Colon (tissue), 2 donors: ENCODE results near the gene SOX18.

ENCODE experiments used
- FAIRE-seq: peaks from 2 replicates; lab custom pipeline; 2012; peaks lifted over from hg19 to GRCh38; lab: Jason Lieb, UNC
- donor health status: control.
- donor health status: control.

The SOX18 gene

DNA sequence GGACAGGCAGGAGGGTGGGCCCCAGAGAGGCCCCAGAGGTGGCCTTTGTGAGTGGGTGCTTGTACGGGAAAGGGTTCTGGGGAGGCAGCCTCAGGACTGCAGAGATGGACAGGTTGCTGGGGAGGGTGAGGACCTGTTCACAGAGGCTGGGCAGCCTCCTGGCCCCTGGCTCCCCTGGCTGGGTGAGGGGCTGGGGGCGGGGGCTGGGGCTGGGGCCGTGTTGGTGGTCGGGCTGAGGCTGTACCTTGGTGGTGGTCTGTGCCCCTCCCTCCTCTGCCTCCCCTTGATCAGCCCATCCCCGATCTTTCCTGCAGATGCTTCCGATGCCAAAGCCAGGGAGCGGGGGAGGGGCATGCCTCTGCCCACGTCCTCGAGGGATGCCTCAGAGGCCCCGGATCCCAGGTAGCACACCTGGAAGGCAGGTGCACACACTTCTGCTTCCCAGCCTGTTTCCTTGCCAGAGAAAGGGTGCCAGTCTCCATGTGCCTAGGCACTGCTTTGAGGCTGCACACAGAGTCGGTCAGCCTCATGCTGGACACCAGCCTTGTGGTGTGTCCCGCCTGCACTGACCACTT, 18.4 kb upstream of the SOX18 start:
- FAIRE-seq, result no peak

DNA sequence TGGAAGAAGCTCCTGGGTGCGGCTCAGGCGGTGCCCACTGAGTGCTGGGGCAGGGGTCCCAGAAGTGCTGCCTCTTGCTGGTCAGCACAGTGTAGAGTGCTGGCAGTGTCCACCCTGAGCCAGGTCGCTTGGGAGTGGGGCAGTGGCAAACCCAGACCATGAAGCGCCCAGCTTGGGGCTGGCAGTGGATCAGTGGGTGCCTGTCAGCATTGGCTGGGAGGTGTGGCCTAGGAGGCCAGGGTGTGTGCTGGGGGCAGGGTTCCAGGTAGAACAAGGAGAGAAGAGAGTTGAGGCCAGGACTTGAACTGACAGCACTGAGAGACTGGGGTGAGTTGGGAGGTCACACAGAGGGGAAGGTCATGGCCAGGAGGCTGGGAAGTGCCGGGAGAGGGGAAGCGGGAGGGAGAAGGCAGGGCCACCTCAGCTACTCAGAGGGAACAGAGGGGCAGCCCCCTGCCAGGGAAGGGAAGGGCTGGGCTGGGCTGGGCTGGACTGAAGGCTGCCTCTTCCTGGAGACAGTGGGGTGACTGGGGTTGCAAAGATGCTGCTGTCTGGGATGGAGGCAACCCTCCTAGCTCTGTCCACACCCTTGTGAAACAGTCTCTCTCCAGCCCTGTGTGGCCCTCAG, 17.7 kb upstream of the SOX18 start:
- no peak for FAIRE-seq

DNA sequence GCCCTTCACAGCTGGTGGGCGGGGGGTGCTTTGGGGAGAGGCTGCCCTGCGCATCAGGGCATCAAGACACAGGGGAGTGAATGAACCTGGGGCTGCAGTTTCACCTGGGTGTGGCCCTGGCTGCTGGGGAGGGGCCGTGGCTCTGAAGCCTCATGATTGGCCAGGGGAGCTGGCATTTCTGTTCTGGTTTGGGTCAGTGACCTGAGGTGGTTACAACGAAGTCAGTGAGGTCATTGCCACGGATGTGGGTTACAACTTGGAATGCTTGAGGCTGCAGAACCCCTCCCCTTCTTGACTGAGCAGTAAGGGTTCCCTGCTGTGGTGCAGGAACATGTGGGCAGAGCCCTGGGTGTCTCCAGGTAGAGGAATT, 16.5 kb upstream of the SOX18 start:
- no peak for FAIRE-seq

DNA sequence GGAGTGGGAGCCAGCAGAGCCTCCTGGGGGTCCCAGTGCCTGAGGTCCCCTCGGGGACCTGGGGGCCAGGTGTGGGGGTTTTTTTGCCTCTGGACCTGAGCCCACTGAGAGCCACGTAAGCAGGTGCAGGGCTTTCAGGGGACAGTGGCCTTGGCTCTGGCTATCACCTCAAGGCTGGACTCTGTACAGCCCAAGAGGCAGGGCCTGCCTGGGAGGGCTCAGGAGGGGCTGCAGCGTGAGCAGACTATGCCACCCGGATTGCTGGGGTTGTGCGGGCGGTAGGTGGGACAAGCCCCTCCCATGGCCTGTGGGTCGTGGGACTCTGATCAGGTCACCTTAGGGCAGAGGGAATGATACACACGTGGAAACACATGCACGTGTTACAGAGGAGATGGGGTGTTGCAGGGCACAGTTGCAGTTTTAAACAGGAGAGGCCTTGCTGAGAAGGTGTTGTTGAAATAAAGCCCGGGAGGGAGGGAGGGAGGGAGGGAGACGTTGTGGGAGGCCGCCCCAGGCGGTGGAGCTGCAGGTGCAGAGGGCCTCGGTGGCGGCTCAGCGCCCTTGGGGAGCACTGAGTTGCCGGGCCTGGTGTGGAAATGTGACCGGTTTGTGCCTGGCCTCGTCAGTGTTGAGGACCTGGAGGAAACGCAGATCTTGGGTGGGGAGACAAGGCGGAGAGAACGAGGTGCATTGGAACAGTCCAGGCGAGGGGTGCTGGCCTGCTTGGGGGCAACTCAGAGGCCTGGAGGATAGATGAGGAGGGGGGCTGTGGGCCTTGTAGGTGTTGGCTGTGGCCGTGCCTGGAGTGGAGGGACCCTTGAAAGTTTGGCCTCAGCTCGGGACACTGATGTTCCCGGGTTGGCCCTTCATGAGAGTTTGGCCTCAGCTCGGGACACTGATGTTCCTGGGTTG, 15.9 kb upstream of the SOX18 start:
- FAIRE-seq, result no peak

DNA sequence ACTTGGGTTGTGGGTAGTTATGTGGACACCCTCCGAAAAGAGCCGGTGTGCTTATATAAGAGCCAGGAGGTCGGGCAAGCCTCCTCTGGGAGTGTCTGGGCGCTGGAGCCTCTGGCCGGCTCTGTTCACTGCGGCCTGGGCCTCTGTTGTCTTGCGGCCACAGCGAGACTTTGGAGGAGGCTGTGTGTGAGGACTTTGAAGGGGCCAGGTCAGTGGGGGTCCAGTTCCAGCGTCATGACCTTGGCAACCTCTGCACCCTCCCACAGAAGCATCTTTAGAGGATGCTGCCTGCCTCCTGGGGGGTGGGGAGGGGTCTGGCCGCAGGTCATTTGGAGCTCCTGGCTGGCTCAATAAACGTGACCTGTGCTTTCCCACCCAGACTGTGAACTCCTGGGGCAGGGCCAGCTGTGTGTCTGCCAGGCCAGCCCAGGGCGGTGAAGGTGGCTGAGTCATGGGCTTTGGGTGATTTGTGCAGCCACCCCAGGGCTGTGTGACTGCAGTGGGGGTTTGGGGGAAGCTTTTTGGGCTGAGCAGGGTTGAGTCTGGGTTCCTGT, 14.8 kb upstream of the SOX18 start:
- no peak for FAIRE-seq

DNA sequence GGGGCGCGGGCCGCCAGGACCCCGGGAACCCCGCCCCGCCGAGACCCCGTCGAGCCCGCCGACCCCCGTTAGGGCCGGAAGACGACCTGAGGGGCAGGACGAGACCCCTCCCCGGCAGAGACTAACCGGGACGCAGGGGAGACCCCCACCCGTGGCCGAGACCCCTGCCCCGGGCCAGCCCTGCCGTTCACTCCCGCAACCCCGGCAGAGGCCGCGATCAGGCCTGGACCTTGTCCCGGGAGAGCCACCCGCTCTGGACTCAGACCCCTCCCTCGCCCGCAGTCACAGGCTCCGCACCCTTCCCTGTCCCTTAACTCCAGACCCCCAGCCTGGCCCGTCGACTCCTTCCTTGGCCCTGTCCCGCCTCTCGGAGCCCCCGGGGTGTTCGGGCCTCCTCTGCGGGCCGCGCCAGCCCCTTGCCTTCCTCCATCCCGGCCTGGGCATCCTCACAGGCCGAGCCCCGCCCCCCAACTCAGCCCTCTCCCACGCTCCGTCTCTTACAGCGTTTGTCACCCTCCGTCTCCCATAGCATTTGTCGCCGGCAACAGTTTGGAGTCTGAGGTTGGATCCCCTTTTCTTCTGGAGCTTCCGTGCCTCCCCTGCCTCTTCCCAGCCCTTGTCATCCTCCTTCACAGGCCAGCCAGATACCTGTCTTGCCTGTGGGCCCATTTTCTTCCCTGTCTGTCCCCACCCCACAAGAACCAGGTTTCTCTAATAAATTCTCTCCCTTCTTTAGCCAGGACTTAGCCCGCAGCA, 14.1 kb upstream of the SOX18 start:
- FAIRE-seq, result no peak

DNA sequence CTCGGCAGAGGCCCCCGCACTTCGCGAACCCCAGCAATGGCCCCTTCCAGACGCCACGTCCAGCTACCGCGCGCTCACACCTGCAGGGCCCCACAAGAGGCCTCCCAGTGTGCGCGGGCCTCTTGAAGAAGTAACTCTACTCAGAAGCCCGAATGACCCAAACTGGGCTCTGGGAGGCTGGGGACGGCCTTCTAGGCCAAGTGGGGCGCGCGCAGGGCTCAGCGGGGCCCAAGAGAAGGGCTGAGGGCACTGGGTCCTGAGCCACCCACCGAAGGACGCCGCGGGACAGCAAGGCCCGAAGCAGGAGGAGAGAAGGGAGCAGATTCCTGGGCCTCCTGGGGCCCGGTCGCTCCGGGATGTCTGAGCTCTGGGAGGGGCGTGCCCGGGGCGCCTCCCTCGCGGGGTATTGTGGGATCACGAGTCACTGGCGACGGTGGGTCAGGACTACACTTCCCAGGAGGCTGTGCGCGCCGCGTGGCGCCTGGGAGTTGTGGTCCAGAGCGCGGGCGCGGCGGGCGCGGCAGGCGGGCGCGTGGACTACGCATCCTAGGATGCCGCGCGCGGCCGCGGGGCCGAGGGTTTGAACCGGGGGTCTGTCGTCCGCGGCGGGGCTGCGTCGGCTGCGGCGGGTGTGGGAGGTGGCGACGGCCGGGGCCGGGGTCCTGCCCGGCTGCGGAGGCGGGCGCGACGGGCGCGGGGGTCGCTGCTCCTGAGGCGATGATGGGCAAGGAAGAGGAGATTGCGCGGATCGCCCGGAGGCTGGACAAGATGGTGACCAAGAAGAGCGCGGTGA, 13.4 kb upstream of the SOX18 start, which contains the start of gene TCEA2:
TSS of gene TCEA2 (plus strand) at position 603 of the 793 bp plus-strand sequence. CDS start at position 718, 115 bp downstream.
- FAIRE-seq, result no peak

DNA sequence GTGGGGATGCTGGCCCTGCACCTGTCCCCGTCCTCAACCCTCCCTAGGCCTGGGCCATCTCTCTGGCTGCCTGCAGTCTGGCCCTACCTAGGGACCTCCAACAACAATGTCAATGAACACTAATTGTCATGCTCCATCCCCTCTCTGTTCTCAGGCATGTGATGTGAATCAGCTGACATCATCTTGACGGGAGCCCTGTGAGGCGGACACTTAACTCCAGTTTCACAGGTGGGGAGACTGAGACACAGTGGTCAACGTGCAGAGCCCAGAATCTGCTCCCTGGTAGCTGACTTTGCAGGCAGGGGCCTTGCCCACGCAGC, 12.8 kb upstream of the SOX18 start:
- FAIRE-seq, result no peak

DNA sequence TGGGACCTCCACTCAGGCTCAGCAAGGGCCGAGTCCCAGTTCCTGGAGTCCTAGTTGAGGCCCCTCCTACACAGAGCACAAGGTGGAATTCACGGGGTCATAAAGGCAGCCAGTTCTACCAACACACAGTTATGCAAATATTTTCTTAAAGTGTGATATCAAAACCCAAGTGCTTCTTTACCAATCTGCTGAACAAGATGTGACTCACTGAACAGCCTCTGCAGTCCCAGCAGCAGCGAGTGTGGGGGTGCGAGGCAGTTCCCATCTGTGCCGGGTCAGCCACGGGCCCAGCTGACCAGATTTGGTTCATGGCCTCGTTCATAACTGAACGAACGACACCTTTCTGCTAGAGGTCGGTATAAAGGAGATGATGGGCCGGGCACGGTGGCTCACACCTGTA, 9.1 kb upstream of the SOX18 start:
- no peak for FAIRE-seq

DNA sequence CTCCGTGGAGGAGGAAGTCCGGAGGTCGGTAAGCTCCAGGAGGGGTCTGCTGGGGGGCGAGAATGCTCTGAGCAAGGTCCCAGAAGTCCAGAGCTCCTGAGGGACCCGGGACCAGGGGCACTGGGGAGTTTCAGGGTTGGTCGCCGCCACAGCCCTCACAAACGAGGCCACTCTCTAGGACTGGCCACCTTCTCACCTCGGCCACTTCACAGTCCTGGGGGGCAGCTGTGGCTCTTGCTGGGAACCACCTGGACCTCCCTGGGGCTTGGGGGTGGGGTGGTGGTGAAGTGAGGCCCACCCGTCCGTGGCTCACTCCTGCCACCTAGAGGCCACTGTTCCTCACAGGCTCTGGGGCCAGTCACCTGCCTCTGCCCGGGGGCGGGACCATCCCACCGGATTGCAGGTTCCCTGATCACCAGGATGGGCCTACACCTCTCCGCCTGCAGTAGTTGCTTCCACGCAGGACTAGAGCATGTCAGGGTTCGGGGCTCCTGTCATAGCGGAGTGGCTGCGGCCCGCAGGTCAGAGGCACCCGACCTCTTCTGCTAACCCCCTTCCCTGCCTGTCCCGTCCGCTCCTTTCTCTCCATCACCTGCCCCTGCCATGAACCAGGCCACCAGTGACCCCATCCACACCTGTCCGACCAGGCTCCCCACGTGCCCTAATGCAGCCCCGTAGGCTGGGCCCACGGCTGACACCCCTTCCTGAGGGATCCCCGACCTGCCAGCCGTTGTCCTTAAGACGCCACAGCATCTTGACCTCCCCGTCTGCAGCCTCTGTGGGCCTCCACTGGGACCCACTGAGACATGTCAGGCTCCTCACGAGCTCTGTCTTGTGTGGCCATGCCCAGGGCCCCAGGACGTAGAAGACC, 8.4 kb upstream of the SOX18 start:
- FAIRE-seq, result no peak

DNA sequence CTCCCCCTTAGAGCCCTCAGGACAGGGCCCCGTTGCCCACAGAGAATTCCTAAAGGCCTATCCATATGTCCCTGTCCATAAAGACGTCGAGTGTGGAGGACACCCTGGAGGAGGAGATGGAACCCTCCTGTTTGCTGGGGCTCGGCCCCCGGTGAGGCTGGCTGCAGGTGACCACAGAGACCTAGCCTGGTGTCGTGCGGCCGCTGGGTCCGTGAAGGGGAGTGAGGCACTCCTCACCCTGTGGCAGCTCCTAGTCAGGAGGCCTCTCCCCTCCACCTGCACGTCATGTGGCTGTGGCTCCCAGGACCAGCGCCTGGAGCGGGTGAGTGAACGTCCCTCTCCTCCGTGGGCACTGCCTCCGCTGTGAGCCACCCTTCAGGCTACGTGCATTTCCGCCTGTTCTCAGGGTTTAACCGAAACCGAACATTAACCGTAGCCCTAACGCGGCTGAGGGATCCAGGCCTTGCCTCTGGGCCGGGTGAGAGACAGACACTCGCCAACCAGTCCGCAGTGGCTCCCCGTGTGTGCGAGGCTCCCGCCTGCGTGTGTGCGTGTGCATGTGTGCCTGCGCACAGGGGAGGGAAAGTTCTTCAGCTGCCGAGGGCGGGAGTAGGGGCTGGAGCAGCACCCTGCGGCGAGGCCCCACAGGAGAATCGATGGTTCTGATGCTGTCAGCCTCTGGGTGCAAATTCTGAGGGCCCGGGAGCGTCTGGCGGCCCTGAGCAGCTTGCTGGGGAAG, 7.6 kb upstream of the SOX18 start:
- no peak for FAIRE-seq

DNA sequence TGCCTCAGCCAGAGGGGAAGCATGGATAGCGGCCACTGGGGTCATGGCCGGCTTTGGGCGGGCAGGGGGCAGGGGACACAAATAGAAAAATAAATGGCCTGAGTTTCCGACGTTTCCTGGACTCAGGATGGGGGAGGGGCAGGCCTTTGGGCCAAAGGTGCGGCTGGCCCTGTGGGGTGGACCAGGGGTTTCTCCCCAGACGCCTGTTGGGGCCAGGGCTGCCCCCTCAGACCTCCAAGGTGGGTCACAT, 7.1 kb upstream of the SOX18 start:
- no peak for FAIRE-seq

DNA sequence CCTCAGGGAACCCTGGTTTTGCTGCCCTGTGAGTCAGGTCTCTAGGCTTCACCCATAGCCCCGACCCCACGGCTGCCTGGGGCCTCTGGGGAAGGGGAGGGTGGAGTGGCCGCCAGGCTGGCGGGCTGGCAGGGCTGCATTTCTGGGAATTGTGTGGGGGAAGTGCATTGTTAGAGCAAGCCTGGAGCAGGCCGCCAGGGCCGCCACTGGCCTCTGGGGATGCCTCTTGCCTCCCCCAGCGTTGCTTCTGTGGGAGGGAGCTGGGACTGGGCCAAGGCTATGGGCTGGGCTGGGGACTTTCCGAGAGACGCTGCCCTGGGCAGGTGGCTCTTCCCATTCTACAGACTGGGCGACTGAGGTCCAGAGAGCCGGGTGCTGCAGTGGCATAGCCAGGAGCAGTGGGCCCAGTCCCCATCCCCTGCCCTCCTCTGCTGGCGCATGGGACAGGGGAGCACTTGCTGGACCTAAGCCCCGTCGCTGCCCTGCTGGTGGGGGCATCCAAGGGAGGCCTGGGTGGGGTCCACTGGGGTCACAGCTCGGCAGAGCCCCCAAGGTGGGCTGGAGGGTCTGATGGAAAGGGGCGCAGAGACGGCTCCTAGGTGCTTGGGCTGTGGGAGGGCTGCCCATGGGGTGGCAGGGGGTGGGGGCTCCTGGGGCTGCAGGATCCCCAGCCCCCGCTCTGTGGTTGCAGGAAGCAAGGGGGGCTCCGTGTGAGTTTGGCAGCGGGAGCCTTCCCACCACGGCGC, 6.6 kb upstream of the SOX18 start:
- no peak for FAIRE-seq

DNA sequence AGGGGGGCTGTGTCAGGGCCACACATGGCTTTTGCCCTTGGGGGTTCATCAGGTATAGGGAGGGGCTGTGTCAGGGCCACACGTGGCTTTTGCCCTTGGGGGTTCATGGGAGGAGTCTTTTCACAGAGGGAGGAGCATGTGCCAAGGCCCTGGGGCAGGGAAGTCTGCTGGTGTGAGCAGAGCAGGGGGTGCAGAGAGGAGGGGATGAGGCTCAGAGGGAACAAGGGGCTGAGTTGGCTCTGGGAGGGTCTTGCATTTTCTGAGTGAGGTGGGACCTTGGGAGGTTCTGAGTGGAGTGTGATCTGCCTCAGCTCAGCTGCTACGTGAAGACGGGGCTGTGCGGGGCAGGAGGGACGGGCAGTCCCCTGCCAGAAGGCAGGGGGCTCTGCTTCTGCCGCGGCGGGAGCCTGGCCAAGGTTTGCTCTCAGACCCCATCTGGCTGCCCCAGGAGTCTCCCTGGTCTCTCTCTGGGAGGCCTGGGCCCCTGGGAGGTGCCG, 6.0 kb upstream of the SOX18 start:
- FAIRE-seq, result no peak

DNA sequence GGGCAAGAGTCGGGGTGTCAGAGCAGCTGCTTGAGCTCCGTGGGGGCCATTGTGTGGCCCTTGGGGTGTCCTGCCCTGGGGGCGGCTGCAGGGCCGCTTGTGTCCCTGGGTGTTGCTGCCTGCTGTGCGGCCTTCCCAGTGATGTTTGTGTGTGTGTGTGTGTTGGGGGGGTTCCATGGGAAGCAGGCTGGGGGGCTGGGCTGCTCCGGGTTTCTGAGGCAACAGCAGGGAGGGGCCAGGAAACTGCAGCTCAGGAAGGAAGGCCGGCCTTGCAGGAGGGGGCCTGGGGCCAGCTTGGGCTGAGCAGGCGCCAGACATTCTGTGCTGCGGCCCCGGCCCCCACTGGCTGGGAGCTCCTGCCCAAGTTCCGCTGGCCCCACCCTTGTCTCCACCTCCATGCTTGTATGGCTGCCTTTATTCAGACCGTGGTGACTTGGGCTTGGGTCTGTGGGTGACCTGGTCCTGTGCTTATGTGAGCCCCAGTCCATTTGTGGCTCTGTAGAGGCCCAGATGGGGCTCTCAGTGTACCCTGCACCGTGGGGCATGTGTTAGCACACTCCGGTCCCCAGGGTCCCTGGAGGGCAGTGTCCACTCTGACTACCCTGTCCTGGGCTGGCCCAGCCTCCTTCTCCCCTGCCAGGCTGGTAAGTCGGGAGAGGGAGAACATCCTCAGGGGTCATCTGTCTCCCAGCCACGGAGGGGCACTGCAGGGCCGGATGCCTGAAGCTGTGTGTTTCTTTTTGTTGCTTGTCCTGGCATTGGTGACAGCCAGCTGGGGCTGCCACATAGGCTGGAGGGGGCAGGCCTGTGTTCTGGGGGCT, 4.6 kb upstream of the SOX18 start:
- no peak for FAIRE-seq

DNA sequence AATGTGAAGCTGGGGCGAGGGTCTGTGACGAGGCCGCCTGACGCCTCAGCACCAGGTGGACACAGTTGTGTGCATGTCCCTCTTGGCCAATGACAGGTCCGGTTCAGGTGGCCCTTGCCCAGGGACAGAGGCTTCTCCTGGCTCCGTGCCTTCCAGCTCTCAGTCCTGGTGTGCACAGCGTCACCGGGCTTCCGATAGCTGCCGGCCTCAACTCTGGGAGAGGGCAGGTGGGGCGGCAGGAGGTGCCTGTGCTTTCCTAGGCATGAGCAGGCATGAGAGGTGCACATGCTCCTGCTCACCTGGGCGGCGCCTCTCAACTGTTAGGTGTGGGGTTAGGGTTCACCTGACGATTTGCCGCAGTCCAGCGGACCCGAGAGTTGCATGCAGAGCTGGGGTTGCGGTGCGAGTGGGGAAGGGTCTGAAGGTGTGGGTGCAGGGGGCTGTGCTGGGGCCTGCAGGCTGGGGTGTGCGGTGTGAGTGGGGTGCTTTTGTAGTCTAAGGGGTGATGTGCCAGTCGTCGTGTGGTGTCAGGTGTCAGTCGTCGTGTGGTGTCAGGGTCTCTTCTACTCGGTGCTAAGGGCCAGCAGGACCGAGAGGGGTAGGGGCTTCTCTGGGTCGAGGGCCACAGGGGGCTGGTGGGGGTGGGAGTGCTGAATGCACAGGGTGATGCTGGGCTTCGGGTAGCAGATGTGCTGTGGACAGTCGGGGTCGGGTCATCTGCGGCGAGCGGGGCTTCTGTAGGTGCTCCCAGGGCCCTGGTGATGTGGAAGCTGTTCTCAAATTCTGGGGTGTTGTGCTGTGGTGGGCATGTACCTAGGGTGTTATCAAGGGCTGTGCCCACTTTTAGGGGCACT, 3.8 kb upstream of the SOX18 start:
- no peak for FAIRE-seq

DNA sequence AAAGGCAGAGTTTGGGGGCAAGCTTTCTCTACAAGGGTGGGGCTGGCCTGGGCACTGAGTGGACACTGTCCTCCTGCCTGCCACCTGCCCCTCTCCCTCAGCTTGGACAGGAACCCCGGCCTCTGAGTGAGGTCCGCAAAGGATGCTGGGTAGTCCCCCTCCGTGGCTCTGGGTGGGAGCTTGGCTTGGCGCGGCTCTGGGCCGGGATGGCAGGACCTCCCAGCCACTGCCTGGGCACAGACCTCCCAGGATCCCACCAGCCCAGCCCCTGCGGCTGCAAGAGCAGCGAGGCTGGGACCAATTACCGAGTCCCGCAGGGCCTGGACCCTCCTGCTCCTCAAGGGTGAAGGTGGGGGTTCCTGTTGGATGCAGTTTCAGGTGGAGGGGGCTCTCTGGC, 2.9 kb upstream of the SOX18 start:
- FAIRE-seq, result no peak
